ENCODE measurements around the gene PITPNB. TPM values are rescaled to one million over a fixed set of nuclear protein-coding genes. Genes with fewer than 3 reads are reported as not detected.

Gene PITPNB
- total RNA-seq, 1 donor, result 30.8 TPM

DNA sequence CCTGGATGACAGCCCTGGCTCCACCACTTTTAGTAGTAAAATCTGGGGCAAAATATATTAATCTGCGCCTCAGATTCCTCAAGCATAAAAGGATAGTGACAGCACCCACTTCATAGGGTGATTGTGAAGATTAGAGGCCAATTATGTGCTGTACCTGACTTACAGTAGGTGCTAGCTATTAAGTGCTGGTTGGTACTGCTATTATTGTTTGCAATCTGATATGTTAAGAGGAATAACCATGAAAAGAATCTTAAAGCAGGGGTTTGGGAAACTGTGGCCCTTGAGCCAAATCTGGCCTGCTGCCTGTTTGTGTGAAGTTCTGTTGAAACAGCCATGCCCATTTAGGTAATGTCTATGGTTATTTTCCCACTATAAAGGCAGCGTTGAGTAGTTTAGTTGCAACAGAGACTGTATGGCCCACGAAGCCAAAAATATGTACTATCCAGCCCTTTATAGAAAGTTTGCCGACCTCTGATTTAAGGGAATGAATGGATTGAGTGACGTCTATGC lies 72.8 kb downstream of the PITPNB start:
- H3K4me3 ChIP-seq (ENCODE audit: insufficient read depth, low read length), result no peak overlapping the region
- DNase-seq (ENCODE audit: insufficient read length, low spot score, missing footprints), result no peak
- H3K4me2 ChIP-seq (ENCODE audit: insufficient read depth, low read length), result no peak overlapping the region
- no peaks in the 10 kb centered on the region for H3K27me3 ChIP-seq (ENCODE audit: insufficient read depth, low read length)
- no peak overlapping the region for H3K27ac ChIP-seq (ENCODE audit: low read depth, low read length)
- H3K9me3 ChIP-seq (ENCODE audit: low read depth, low read length), result no peaks in the 10 kb centered on the region
- TF ChIP-seq CTCF (IDR thresholded peaks at IDR 0.05; ENCODE audit: extremely low read depth, low read depth, low read length), result no peak
- no peaks in the 10 kb centered on the region for H4K20me1 ChIP-seq (ENCODE audit: insufficient read depth, low read length)
- H3K4me1 ChIP-seq (ENCODE audit: insufficient read depth, low read length), result peaks cover 9% of the 10 kb centered on the region
- H3K36me3 ChIP-seq (ENCODE audit: insufficient read depth, low read length), result peaks cover 21% of the 10 kb centered on the region
- H2AFZ ChIP-seq (ENCODE audit: low read length), result no peak overlapping the region
- H3K79me2 ChIP-seq (ENCODE audit: insufficient read depth, low read length), result no peaks in the 10 kb centered on the region

DNA sequence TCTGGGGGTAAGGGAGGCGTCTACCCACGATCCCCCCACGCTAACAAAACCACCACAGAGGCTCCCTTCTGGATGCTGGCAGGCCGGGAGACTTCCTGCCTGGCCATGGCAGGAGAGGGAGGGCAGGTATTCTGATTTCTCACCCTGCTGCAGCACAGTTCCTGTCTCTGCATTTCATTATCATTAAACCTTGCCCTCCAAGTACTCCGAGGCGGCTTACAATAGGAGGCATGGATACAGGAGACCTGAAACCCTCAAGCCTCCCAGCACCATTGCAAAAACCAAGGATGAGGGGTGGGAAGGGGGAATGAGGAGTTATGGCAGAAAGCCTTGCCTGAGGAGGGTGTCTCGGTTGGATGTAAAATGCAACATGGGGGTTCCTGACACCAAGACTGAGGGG lies 73.4 kb downstream of the PITPNB start:
- Histone ChIP-seq H3K4me1 (ENCODE audit: insufficient read depth, low read length) (peaks cover 9% of the 10 kb centered on the region), H3K36me3 (ENCODE audit: insufficient read depth, low read length) (peaks cover 15% of the 10 kb centered on the region), H4K20me1 (ENCODE audit: insufficient read depth, low read length) (no peaks in the 10 kb centered on the region), H3K4me3 (ENCODE audit: insufficient read depth, low read length) (no peak overlapping the region), H3K4me2 (ENCODE audit: insufficient read depth, low read length) (no peak overlapping the region), H3K79me2 (ENCODE audit: insufficient read depth, low read length) (no peaks in the 10 kb centered on the region), H3K27me3 (ENCODE audit: insufficient read depth, low read length) (no peaks in the 10 kb centered on the region), H2AFZ (ENCODE audit: low read length) (no peak overlapping the region), H3K27ac (ENCODE audit: low read depth, low read length) (no peak overlapping the region), H3K9me3 (ENCODE audit: low read depth, low read length) (no peaks in the 10 kb centered on the region)
- no peak for TF ChIP-seq CTCF (IDR thresholded peaks at IDR 0.05; ENCODE audit: extremely low read depth, low read depth, low read length)
- no peak for DNase-seq (ENCODE audit: insufficient read length, low spot score, missing footprints)

- no peak overlapping the region for H3K4me2 ChIP-seq (ENCODE audit: insufficient read depth, low read length)
- no peaks in the 10 kb centered on the region for H3K9me3 ChIP-seq (ENCODE audit: low read depth, low read length)
- no peak overlapping the region for H2AFZ ChIP-seq (ENCODE audit: low read length)
- H3K27ac ChIP-seq (ENCODE audit: low read depth, low read length), result no peak overlapping the region
- DNase-seq (ENCODE audit: insufficient read length, low spot score, missing footprints), result no peak
- no peaks in the 10 kb centered on the region for H4K20me1 ChIP-seq (ENCODE audit: insufficient read depth, low read length)
- H3K4me1 ChIP-seq (ENCODE audit: insufficient read depth, low read length), result peaks cover 6% of the 10 kb centered on the region
- no peak overlapping the region for H3K4me3 ChIP-seq (ENCODE audit: insufficient read depth, low read length)
- H3K27me3 ChIP-seq (ENCODE audit: insufficient read depth, low read length), result no peaks in the 10 kb centered on the region
- peaks cover 14% of the 10 kb centered on the region for H3K36me3 ChIP-seq (ENCODE audit: insufficient read depth, low read length)
- no peaks in the 10 kb centered on the region for H3K79me2 ChIP-seq (ENCODE audit: insufficient read depth, low read length)
- TF ChIP-seq CTCF (IDR thresholded peaks at IDR 0.05; ENCODE audit: extremely low read depth, low read depth, low read length), result no peak
Measured at GRCh38 chr22:27844656-27845591, 74.1 kb downstream of the PITPNB start.

- H3K27ac ChIP-seq (ENCODE audit: low read depth, low read length), result no peak overlapping the region
Measured at GRCh38 chr22:27844256-27844655, 74.8 kb downstream of the PITPNB start.

More at GRCh38 chr22:27844256-27844655, 74.8 kb downstream of the PITPNB start:
- Histone ChIP-seq H2AFZ (ENCODE audit: low read length) (no peak overlapping the region), H3K4me1 (ENCODE audit: insufficient read depth, low read length) (no peaks in the 10 kb centered on the region), H3K4me3 (ENCODE audit: insufficient read depth, low read length) (no peak overlapping the region), H4K20me1 (ENCODE audit: insufficient read depth, low read length) (no peaks in the 10 kb centered on the region), H3K9me3 (ENCODE audit: low read depth, low read length) (no peaks in the 10 kb centered on the region), H3K36me3 (ENCODE audit: insufficient read depth, low read length) (peaks cover 14% of the 10 kb centered on the region), H3K4me2 (ENCODE audit: insufficient read depth, low read length) (no peak overlapping the region), H3K27me3 (ENCODE audit: insufficient read depth, low read length) (no peaks in the 10 kb centered on the region), H3K79me2 (ENCODE audit: insufficient read depth, low read length) (no peaks in the 10 kb centered on the region)
- DNase-seq (ENCODE audit: insufficient read length, low spot score, missing footprints), result no peak
- TF ChIP-seq CTCF (IDR thresholded peaks at IDR 0.05; ENCODE audit: extremely low read depth, low read depth, low read length), result no peak

Data from osteoblast (primary cell).